Colonic mucosa (tissue), 4 donors: ENCODE measurements around the gene IRF4. TPM values are rescaled to one million over a fixed set of nuclear protein-coding genes. Genes with fewer than 3 reads are reported as not detected.

Experiments used
- DNase-seq: peaks from one replicate; pipeline ENCODE4 v3.0.0-alpha.2; 2020
- H3K27ac ChIP-seq: fragments of 200-600 bp; one replicate; pipeline ENCODE4 v1.8.0; 2021
- H3K27me3 ChIP-seq: fragments of 200-600 bp; one replicate; pipeline ENCODE4 v1.8.0; 2021
- H3K36me3 ChIP-seq: fragments of 200-600 bp; one replicate; pipeline ENCODE4 v1.8.0; 2021
- H3K4me1 ChIP-seq: fragments of 200-600 bp; one replicate; pipeline ENCODE4 v1.8.0; 2021; ENCODE audit warnings: mild to moderate bottlenecking
- H3K4me3 ChIP-seq: fragments of 200-600 bp; one replicate; pipeline ENCODE4 v1.8.0; 2021
- H3K9ac ChIP-seq, 2 donors: one replicate each; pipeline ENCODE4 v1.7.0; 2013; ENCODE audit warnings: control low read depth in 2 of 2, low read depth in 2 of 2, low read length in 2 of 2
- H3K9me3 ChIP-seq: fragments of 200-600 bp; one replicate; pipeline ENCODE4 v1.8.0; 2021
- CTCF ChIP-seq: fragments of 200-600 bp; IDR thresholded peaks from one replicate; pipeline ENCODE4 v1.8.0; 2022; ENCODE audit warnings: antibody characterized with exemption, mild to moderate bottlenecking
- intact Hi-C: fragments of 100-400 bp; cut with DNase I; formaldehyde crosslinking; loops from one replicate; pipeline ENCODE4 v1.14.1; 2022
- total RNA-seq, 2 donors: library from RNA; stranded (reverse); fragmentation: NEBNext Ultra II Directional in 1 of 2; extraction: Animal tissue kit (Norgen Biotek cat#: 25700) in 1 of 2; gene quantifications; one replicate each; pipeline ENCODE4 v1.2.1, GENCODE V29; 2021
- donor health status: healthy.
- donor health status: DM: no; HTN: no; CAD: no.
- donor health status: DM: no; HTN: no; CAD: no.

The IRF4 gene
- total RNA-seq, 2 donors from 2014 or later: 4.7 to 8.8 TPM

- Histone ChIP-seq H3K9ac (no peak overlapping the region), H3K27ac (no peak overlapping the region), H3K9me3 (peaks cover 6% of the 10 kb centered on the region), H3K4me1 (no peaks in the 10 kb centered on the region), H3K36me3 (no peaks in the 10 kb centered on the region), H3K4me3 (no peak overlapping the region), H3K27me3 (no peaks in the 10 kb centered on the region)
- no peak for TF ChIP-seq CTCF
- DNase-seq: no peak
- intact Hi-C loops: no loop called here
These were observed 25.7 kb upstream of the IRF4 start for GRCh38 chr6:365835-366234.

- Histone ChIP-seq H3K9ac (no peak overlapping the region), H3K4me1 (no peaks in the 10 kb centered on the region), H3K27ac (no peak overlapping the region), H3K36me3 (no peaks in the 10 kb centered on the region), H3K9me3 (peaks cover 6% of the 10 kb centered on the region), H3K27me3 (no peaks in the 10 kb centered on the region), H3K4me3 (no peak overlapping the region)
- no peak for TF ChIP-seq CTCF
- intact Hi-C loops: no loop called here
- no peak for DNase-seq
These were observed 24.9 kb upstream of the IRF4 start for GRCh38 chr6:366389-367297.

GRCh38 chr6:367298-367794 is 24.2 kb upstream of the IRF4 start:
- H3K27ac ChIP-seq: no peak overlapping the region
- no peaks in the 10 kb centered on the region for H3K4me1 ChIP-seq
- H3K4me3 ChIP-seq: no peak overlapping the region
- no peaks in the 10 kb centered on the region for H3K36me3 ChIP-seq
- TF ChIP-seq CTCF: no peak
- DNase-seq: no peak
- intact Hi-C loops: no loop called here
- no peaks in the 10 kb centered on the region for H3K27me3 ChIP-seq
- no peak overlapping the region for H3K9ac ChIP-seq
- peaks cover 6% of the 10 kb centered on the region for H3K9me3 ChIP-seq

- no peak for TF ChIP-seq CTCF
- intact Hi-C loops: no loop called here
- no peak for DNase-seq
These were observed 23.5 kb upstream of the IRF4 start for GRCh38 chr6:367891-368630.

GRCh38 chr6:369559-370431 is 21.8 kb upstream of the IRF4 start:
- Histone ChIP-seq H3K27me3 (no peaks in the 10 kb centered on the region), H3K9ac (no peak overlapping the region), H3K9me3 (no peaks in the 10 kb centered on the region), H3K27ac (no peak overlapping the region), H3K4me3 (no peak overlapping the region), H3K4me1 (no peaks in the 10 kb centered on the region), H3K36me3 (no peaks in the 10 kb centered on the region)
- no peak for DNase-seq
- intact Hi-C loops: no loop called here
- no peak for TF ChIP-seq CTCF

More at GRCh38 chr6:367891-368630, 23.5 kb upstream of the IRF4 start:
- Histone ChIP-seq H3K9me3 (peaks cover 6% of the 10 kb centered on the region), H3K36me3 (no peaks in the 10 kb centered on the region), H3K4me3 (no peak overlapping the region), H3K9ac (no peak overlapping the region), H3K4me1 (no peaks in the 10 kb centered on the region), H3K27ac (no peak overlapping the region), H3K27me3 (no peaks in the 10 kb centered on the region)
